Measurements from ENCODE around the gene KRTCAP2. TPM values are rescaled to one million over a fixed set of nuclear protein-coding genes. Genes with fewer than 3 reads are reported as not detected.

The KRTCAP2 gene
- total and polyA plus RNA-seq, 4 donors, result 49.8 to 224 (median 99.8) TPM

- peaks cover 0 to 21% (median 15%) of the 10 kb centered on the region in 4 donors for H3K4me1 ChIP-seq (ENCODE audit: control insufficient read depth in 4 of 4, insufficient read depth in 4 of 4, low read length in 3 of 4)
- WGBS, result 96% methylated on average over 7 of the region's 7 CpGs
- no peak for TF ChIP-seq NR2F2 (IDR thresholded peaks at IDR 0.05)
- no peak for DNase-seq (ENCODE audit: low spot score)
- H3K4me3 ChIP-seq (ENCODE audit: low read depth in 1 of 3, low read length in 3 of 3), result no peak overlapping the region
- no peak overlapping the region for H3K9ac ChIP-seq (ENCODE audit: low read depth in 1 of 2, low read length in 2 of 2)
- H3K9me3 ChIP-seq (ENCODE audit: control insufficient read depth in 4 of 4, low read length in 3 of 4), result no peaks in the 10 kb centered on the region
- peaks cover 0 to 11% (median 5%) of the 10 kb centered on the region in 4 donors for H3K36me3 ChIP-seq (ENCODE audit: control insufficient read depth in 4 of 4, insufficient read depth in 3 of 4, low read depth in 1 of 4, low read length in 3 of 4)
- H3K27ac ChIP-seq (ENCODE audit: low read depth in 1 of 2, low read length in 2 of 2), result no peak overlapping the region
- H3K27me3 ChIP-seq (ENCODE audit: control insufficient read depth in 4 of 4, insufficient read depth in 4 of 4, low read length in 3 of 4), result peaks cover 0 to 3% (median 0%) of the 10 kb centered on the region in 4 donors
Observed at GRCh38 chr1:155170806-155171205, 2.3 kb downstream of the KRTCAP2 start.

GRCh38 chr1:155170101-155170785, 2.9 kb downstream of the KRTCAP2 start:
- WGBS, result 96% methylated on average over 2 of the region's 2 CpGs
- no peak overlapping the region for H3K27ac ChIP-seq (ENCODE audit: low read depth in 1 of 2, low read length in 2 of 2)
- peaks cover 0 to 11% (median 5%) of the 10 kb centered on the region in 4 donors for H3K36me3 ChIP-seq (ENCODE audit: control insufficient read depth in 4 of 4, insufficient read depth in 3 of 4, low read depth in 1 of 4, low read length in 3 of 4)
- H3K9ac ChIP-seq (ENCODE audit: low read depth in 1 of 2, low read length in 2 of 2), result no peak overlapping the region
- H3K4me3 ChIP-seq (ENCODE audit: low read depth in 1 of 3, low read length in 3 of 3), result no peak overlapping the region
- TF ChIP-seq ZBTB33 (IDR thresholded peaks at IDR 0.05) (no peak), EGR1 (IDR thresholded peaks at IDR 0.05; ENCODE audit: low read depth in 2 of 2) (no peak), RAD21 (IDR thresholded peaks at IDR 0.05) (no peak), NR2F2 (IDR thresholded peaks at IDR 0.05) (no peak), FOXA2 (IDR thresholded peaks at IDR 0.05) (no peak), HNF4A (conservative IDR thresholded peaks at IDR 0.05) (no peak), ATF3 (IDR thresholded peaks at IDR 0.05) (no peak), CTCF (IDR thresholded peaks at IDR 0.05; ENCODE audit: low read depth, low read length, missing input control) (no peak), MAX (IDR thresholded peaks at IDR 0.05) (no peak), JUND (IDR thresholded peaks at IDR 0.05) (no peak), TAF1 (conservative IDR thresholded peaks at IDR 0.05) (no peak), RXRA (IDR thresholded peaks at IDR 0.05) (no peak), FOXA1 (IDR thresholded peaks at IDR 0.05) (no peak), GABPA (IDR thresholded peaks at IDR 0.05 in 1 of 2, conservative IDR thresholded peaks at IDR 0.05 in 1 of 2) (no peak), YY1 (IDR thresholded peaks at IDR 0.05) (no peak), SP1 (IDR thresholded peaks at IDR 0.05) (no peak), HNF4G (IDR thresholded peaks at IDR 0.05) (no peak), REST (IDR thresholded peaks at IDR 0.05) (no peak)
- no peaks in the 10 kb centered on the region for H3K9me3 ChIP-seq (ENCODE audit: control insufficient read depth in 4 of 4, low read length in 3 of 4)
- no peak for DNase-seq (ENCODE audit: low spot score)
- peaks cover 0 to 3% (median 0%) of the 10 kb centered on the region in 4 donors for H3K27me3 ChIP-seq (ENCODE audit: control insufficient read depth in 4 of 4, insufficient read depth in 4 of 4, low read length in 3 of 4)
- peaks cover 0 to 21% (median 15%) of the 10 kb centered on the region in 4 donors for H3K4me1 ChIP-seq (ENCODE audit: control insufficient read depth in 4 of 4, insufficient read depth in 4 of 4, low read length in 3 of 4)
